H1 (cell line): ENCODE results near the gene SGK2.

Experiments used
- CTCF ChIP-seq, 3 experiments: IDR thresholded peaks; 1 replicate in 2 of 3; 2 replicates in 1 of 3; pipeline versions ENCODE4 v1.5.1 to v1.6.1; 2011; ENCODE audit warnings: low read length in 3 of 3, mild to moderate bottlenecking in 3 of 3, inconsistent platforms in 2 of 3, low read depth in 1 of 3, moderate library complexity in 1 of 3; ENCODE audit not compliant: insufficient read depth in 1 of 3; ENCODE audit errors: control extremely low read depth in 1 of 3
- E2F6 ChIP-seq: IDR thresholded peaks from 2 replicates; pipeline ENCODE4 v1.6.1; 2012; ENCODE audit warnings: inconsistent platforms
- KDM1A ChIP-seq: fragments of 200-600, 300-600 bp; sonication (generic); IDR thresholded peaks from 2 replicates; pipeline ENCODE4 v1.7.1; 2016; ENCODE audit warnings: mild to moderate bottlenecking, low read length, borderline replicate concordance
- NANOG ChIP-seq: IDR thresholded peaks from 2 replicates; pipeline ENCODE4 v1.6.1; 2011; ENCODE audit warnings: low read length, low read depth, mild to moderate bottlenecking, inconsistent platforms; ENCODE audit not compliant: insufficient read depth, poor library complexity, severe bottlenecking
- RAD21 ChIP-seq, 2 experiments: IDR thresholded peaks in 1 of 2; conservative IDR thresholded peaks in 1 of 2; 2 replicates each; pipeline ENCODE4 v1.6.1; 2011; ENCODE audit warnings: low read depth in 2 of 2, low read length in 2 of 2, improper control_type of control experiment in 1 of 2, inconsistent platforms in 1 of 2, mild to moderate bottlenecking in 1 of 2, moderate library complexity in 1 of 2
- RXRA ChIP-seq: IDR thresholded peaks from 2 replicates; pipeline ENCODE4 v1.6.1; 2011; ENCODE audit warnings: low read depth, mild to moderate bottlenecking, low read length, moderate library complexity; ENCODE audit not compliant: insufficient read depth
- SIN3A ChIP-seq, 2 experiments: IDR thresholded peaks in 1 of 2; conservative IDR thresholded peaks in 1 of 2; 2 replicates each; pipeline ENCODE4 v1.6.1; 2011 to 2012; ENCODE audit warnings: low read length in 2 of 2, improper control_type of control experiment in 1 of 2, low read depth in 1 of 2, mild to moderate bottlenecking in 1 of 2
- TAF1 ChIP-seq: IDR thresholded peaks from 2 replicates; pipeline ENCODE4 v1.6.1; 2011; ENCODE audit warnings: mild to moderate bottlenecking, low read depth, low read length
- ZNF274 ChIP-seq: IDR thresholded peaks from 2 replicates; pipeline ENCODE4 v1.7.0; 2012; ENCODE audit warnings: low read length, borderline replicate concordance; ENCODE audit errors: extremely low read depth

DNA sequence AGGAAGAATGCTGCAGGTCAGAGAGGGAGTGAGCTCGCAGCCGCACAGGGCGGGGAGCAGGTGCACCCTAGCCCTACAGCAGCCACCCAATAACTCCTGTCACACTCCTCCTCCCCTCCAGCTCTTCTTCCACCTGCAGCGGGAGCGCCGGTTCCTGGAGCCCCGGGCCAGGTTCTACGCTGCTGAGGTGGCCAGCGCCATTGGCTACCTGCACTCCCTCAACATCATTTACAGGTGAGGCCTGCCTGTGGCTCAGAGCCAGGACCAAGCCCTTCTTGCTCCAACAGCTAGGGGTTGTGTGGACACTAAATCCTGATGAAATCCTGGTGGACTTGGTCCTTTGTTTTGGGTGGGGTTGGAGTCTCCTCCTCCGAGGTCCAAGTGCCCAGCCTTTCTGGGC lies 11.7 kb downstream of the SGK2 start:
- TF ChIP-seq SIN3A (conservative IDR thresholded peaks at IDR 0.05 in 1 of 2, IDR thresholded peaks at IDR 0.05 in 1 of 2; ENCODE audit: low read depth in 1 of 2, low read length in 2 of 2) (no peak), CTCF (IDR thresholded peaks at IDR 0.05; ENCODE audit: control extremely low read depth in 1 of 3, insufficient read depth in 1 of 3, low read depth in 1 of 3, low read length in 3 of 3) (no peak), KDM1A (no peak), ZNF274 (no peak), TAF1 (no peak), RXRA (no peak), NANOG (no peak), RAD21 (IDR thresholded peaks at IDR 0.05 in 1 of 2, conservative IDR thresholded peaks at IDR 0.05 in 1 of 2; ENCODE audit: low read depth in 2 of 2, low read length in 2 of 2) (no peak), E2F6 (no peak)
